Right renal pelvis (tissue), 4 donors: ENCODE data around the gene KLK3. TPM values are rescaled to one million over a fixed set of nuclear protein-coding genes. Genes with fewer than 3 reads are reported as not detected.
"Not testable (repeated sequence)": the region's sequence is repeated elsewhere in the genome, so short reads cannot be mapped to it uniquely, and the experiment has no call there.

Experiments
- DNase-seq, 4 donors: peaks; one replicate each; pipeline ENCODE4 v3.0.0-alpha.2; 2013; ENCODE audit warnings: low read depth in 4 of 4, low spot score in 3 of 4, missing footprints in 1 of 4
- polyA plus RNA-seq, 4 donors: library from polyadenylated mRNA; unstranded; fragments of 120-200 nt; gene quantifications; one replicate each; pipeline ENCODE4 v1.2.1, GENCODE V29; 2013; ENCODE audit not compliant: insufficient read length in 4 of 4

KLK3 gene
- polyA plus RNA-seq: under 1 TPM; 0.28 to 0.55 (median 0.38) TPM

- no peak for DNase-seq
Observed at GRCh38 chr19:50854636-50855410, at the start of gene KLK3. Gene KLK3 (plus strand): TSS chr19:50854915. CDS start chr19:50854956, 41 bp downstream.

GRCh38 chr19:50808856-50809255 lies 45.9 kb upstream of the KLK3 start:
- DNase-seq: no peak

- DNase-seq: not testable (repeated sequence)
Observed at GRCh38 chr19:50811622-50812238, 43.0 kb upstream of the KLK3 start.

- no peak for DNase-seq
Observed at GRCh38 chr19:50812474-50812873, 42.2 kb upstream of the KLK3 start.

- no peak for DNase-seq
Observed at GRCh38 chr19:50814883-50815282, 39.8 kb upstream of the KLK3 start.

- DNase-seq: no peak
Observed at GRCh38 chr19:50815439-50815838, 39.3 kb upstream of the KLK3 start.

GRCh38 chr19:50817941-50818858 lies 36.5 kb upstream of the KLK3 start:
- no peak for DNase-seq

- no peak for DNase-seq
Observed at GRCh38 chr19:50818859-50819472, 35.7 kb upstream of the KLK3 start.

- DNase-seq: no peak
Observed at GRCh38 chr19:50819636-50820035, 35.1 kb upstream of the KLK3 start.

GRCh38 chr19:50820086-50820485 lies 34.6 kb upstream of the KLK3 start:
- DNase-seq: no peak

GRCh38 chr19:50820549-50821247 lies 34.0 kb upstream of the KLK3 start:
- no peak for DNase-seq

- no peak for DNase-seq
Observed at GRCh38 chr19:50821248-50821612, 33.5 kb upstream of the KLK3 start.

- DNase-seq: no peak
Observed at GRCh38 chr19:50821622-50822021, 33.1 kb upstream of the KLK3 start.

GRCh38 chr19:50822661-50823208 lies 32.0 kb upstream of the KLK3 start:
- DNase-seq: no peak

GRCh38 chr19:50823389-50824042 lies 31.2 kb upstream of the KLK3 start, which contains the start of gene KLK1:
Gene KLK1 (minus strand): TSS chr19:50823787. CDS start chr19:50823748, 39 bp downstream.
- no peak for DNase-seq

GRCh38 chr19:50826492-50827240 lies 28.0 kb upstream of the KLK3 start:
- no peak for DNase-seq

- no peak for DNase-seq
Observed at GRCh38 chr19:50827476-50827875, 27.2 kb upstream of the KLK3 start.

GRCh38 chr19:50829801-50830200 lies 24.9 kb upstream of the KLK3 start:
- DNase-seq: no peak
